SK-N-MC (cell line): Measurements from ENCODE around the gene FHAD1.

ENCODE experiments used
- DNase-seq: peaks from one replicate; pipeline ENCODE4 v3.0.0-alpha.2; 2011; ENCODE audit warnings: low read depth, low spot score
- H3K27ac ChIP-seq: fragments of 200-600 bp; sonication (generic); 2 replicates; pipeline ENCODE4 v1.5.1; 2016; ENCODE audit warnings: mixed run types
- H3K36me3 ChIP-seq: fragments of 200-600 bp; sonication (generic); 2 replicates; pipeline ENCODE4 v1.6.1; 2017; ENCODE audit warnings: antibody characterized with exemption, low read length, mixed read lengths; ENCODE audit not compliant: insufficient read depth
- H3K4me3 ChIP-seq: fragments of 200-600 bp; sonication (generic); 2 replicates; pipeline ENCODE4 v1.5.1; 2016
- H3K9ac ChIP-seq: fragments of 200-600 bp; sonication (generic); 2 replicates; pipeline ENCODE4 v1.8.0; 2017; ENCODE audit warnings: mixed run types, mixed read lengths; ENCODE audit not compliant: insufficient read length
- H3K9me3 ChIP-seq: fragments of 200-600 bp; sonication (generic); 2 replicates; pipeline ENCODE4 v1.6.1; 2017; ENCODE audit warnings: low read depth, mild to moderate bottlenecking, antibody characterized with exemption, low read length, moderate library complexity, mixed read lengths
- EZH2 ChIP-seq: fragments of 200-600 bp; sonication (generic); IDR thresholded peaks from one replicate; pipeline ENCODE4 v1.6.1; 2017; ENCODE audit warnings: antibody characterized with exemption
- FOXP2 ChIP-seq: optimal IDR thresholded peaks from 2 replicates; pipeline ENCODE3; 2011; ENCODE audit warnings: mild to moderate bottlenecking, moderate library complexity; ENCODE audit not compliant: insufficient read depth; ENCODE audit errors: extremely low read length, control extremely low read depth
- POLR2AphosphoS5 ChIP-seq: IDR thresholded peaks from 2 replicates; pipeline ENCODE4 v1.6.1; 2012; ENCODE audit warnings: mild to moderate bottlenecking, low read depth, low read length, borderline replicate concordance

The FHAD1 gene

GRCh38 chr1:15238789-15239188 is 8.2 kb upstream of the FHAD1 start:
- Histone ChIP-seq H3K9me3 (no peaks in the 10 kb centered on the region), H3K9ac (no peak overlapping the region), H3K27ac (no peak overlapping the region), H3K4me3 (no peak overlapping the region), H3K36me3 (no peaks in the 10 kb centered on the region)
- TF ChIP-seq EZH2 (no peak), FOXP2 (no peak), POLR2AphosphoS5 (no peak)
- no peak for DNase-seq

DNA sequence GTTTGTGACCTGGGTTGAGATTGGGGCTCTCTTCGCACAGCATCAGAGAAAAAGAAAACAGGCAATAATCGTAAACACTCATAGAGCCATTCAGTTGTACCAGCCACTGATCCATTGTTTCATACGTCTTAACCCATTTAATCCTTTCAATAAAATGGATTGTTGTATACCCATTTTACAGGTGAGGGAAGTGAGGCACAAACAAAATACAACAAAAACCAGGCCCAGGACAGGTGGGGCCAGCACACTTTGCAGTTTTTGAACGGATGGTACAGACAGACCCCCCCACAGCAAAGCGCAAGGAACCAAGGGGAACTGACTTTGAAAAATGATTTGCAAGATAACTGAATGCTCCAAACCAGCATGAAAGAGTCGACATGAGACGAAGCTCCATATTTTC is 4.3 kb upstream of the FHAD1 start:
- no peaks in the 10 kb centered on the region for H3K9me3 ChIP-seq
- no peak overlapping the region for H3K4me3 ChIP-seq
- H3K36me3 ChIP-seq = no peaks in the 10 kb centered on the region
- no peak for DNase-seq
- no peak overlapping the region for H3K27ac ChIP-seq
- TF ChIP-seq FOXP2 = no peak
- no peak for TF ChIP-seq POLR2AphosphoS5
- no peak for TF ChIP-seq EZH2
- H3K9ac ChIP-seq = no peak overlapping the region

- no peak overlapping the region for H3K4me3 ChIP-seq
- no peak overlapping the region for H3K27ac ChIP-seq
- no peaks in the 10 kb centered on the region for H3K9me3 ChIP-seq
- no peak overlapping the region for H3K9ac ChIP-seq
- no peak for DNase-seq
- H3K36me3 ChIP-seq = no peaks in the 10 kb centered on the region
- TF ChIP-seq FOXP2 (no peak), EZH2 (no peak), POLR2AphosphoS5 (no peak)
Measured at GRCh38 chr1:15243275-15244043, 3.6 kb upstream of the FHAD1 start.

DNA sequence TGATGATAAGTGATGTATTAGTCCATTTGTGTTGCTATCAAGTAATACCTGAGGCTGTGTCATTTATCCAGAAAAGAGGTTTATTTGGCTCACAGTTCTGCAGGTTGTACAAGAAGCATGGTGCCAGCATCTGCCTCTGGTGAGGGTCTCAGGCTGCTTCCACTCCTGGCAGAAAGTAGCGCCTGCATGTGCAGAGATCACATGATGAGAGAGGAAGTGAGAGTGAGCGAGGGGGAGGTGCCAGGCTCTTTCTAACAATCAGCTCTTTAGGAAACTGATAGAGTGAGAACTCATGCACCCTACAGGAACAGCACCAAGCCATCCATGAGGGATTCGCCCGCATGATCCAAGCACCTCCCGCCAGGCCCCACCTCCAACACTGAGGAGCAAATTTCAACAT is 2.2 kb upstream of the FHAD1 start:
- TF ChIP-seq FOXP2 (no peak), POLR2AphosphoS5 (no peak), EZH2 (no peak)
- H3K36me3 ChIP-seq = no peaks in the 10 kb centered on the region
- no peaks in the 10 kb centered on the region for H3K9me3 ChIP-seq
- DNase-seq = no peak
- H3K4me3 ChIP-seq = no peak overlapping the region
- H3K27ac ChIP-seq = no peak overlapping the region
- H3K9ac ChIP-seq = no peak overlapping the region

GRCh38 chr1:15245593-15246360 is 1.2 kb upstream of the FHAD1 start:
- Histone ChIP-seq H3K9me3 (no peaks in the 10 kb centered on the region), H3K4me3 (no peak overlapping the region), H3K36me3 (no peaks in the 10 kb centered on the region), H3K27ac (no peak overlapping the region), H3K9ac (no peak overlapping the region)
- no peak for TF ChIP-seq EZH2
- TF ChIP-seq FOXP2 = no peak
- no peak for TF ChIP-seq POLR2AphosphoS5
- DNase-seq = no peak

DNA sequence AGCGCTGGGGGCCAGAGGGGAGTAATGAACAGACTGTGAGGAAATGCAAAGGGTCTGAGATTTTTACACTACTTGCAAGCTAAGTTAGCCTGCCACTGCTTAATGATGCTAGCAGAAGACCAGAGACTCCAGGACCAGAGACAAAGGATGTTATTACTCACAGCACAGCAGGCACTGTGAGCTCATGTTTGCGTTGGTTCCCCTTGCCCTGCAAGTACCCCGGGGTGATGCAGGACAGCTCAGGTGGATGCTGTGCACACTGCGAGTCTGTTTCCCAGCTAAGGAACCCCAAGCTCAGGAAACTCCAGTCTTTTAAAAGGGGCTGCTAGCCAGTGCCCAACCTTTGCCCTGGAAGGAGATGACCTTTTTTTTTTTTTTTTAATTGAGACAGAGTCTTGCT is 1.2 kb downstream of the FHAD1 start:
- TF ChIP-seq FOXP2 = no peak
- no peak for TF ChIP-seq POLR2AphosphoS5
- no peak for TF ChIP-seq EZH2
- no peak overlapping the region for H3K27ac ChIP-seq
- H3K9me3 ChIP-seq = no peaks in the 10 kb centered on the region
- no peak overlapping the region for H3K9ac ChIP-seq
- H3K36me3 ChIP-seq = no peaks in the 10 kb centered on the region
- no peak for DNase-seq
- H3K4me3 ChIP-seq = no peak overlapping the region

- H3K27ac ChIP-seq = no peak overlapping the region
- TF ChIP-seq POLR2AphosphoS5 (no peak), EZH2 (no peak), FOXP2 (no peak)
- DNase-seq = no peak
- H3K9ac ChIP-seq = no peak overlapping the region
- no peak overlapping the region for H3K4me3 ChIP-seq
- H3K36me3 ChIP-seq = no peaks in the 10 kb centered on the region
- no peaks in the 10 kb centered on the region for H3K9me3 ChIP-seq
Measured at GRCh38 chr1:15249081-15249480, 2.1 kb downstream of the FHAD1 start.

DNA sequence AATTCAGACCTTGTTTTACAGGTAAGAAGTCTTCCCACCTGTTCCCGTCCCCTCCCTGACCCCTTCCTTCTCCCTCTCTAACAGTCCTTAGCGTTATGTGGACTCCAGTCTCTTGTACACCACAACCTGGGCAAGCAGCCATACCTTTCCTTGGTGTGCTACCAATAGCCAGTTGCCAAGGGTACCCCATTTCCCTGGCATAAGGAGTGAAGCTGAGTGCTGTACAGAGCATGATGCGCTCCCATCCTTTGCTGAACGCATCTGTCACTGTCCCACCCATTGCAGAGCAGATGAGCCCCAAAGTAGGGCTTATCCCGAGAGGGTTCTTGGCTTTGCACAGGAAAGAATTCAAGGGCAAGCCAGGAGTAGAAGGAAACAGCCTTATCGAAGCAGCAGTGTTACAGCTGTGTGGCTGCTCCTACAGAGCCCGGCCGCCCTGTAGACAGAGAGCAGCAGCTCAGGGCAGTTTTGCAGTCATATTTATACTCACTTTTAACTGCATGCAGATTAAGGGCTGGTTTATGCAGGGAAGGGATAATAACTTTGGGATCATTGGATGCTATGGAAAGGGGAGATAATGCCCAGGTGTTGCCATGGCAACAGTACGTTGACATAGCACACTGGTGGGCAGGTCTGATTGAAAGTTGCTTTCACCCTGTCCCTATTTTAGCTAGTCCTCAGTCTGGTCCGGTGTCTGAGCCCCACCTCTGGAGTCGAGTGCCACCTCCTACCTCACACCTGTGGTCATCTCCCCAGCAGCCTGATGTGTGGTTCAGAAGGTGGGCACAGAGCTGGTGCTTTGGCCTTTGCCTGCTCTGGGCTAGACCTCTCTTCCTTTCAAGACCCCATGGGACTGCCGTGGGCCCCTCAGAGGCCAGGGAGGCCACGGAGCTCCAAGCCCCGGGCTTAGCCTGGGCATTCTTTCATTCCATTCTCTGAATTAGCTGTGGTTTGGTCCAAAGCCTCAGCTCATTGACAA is 5.1 kb downstream of the FHAD1 start:
- Histone ChIP-seq H3K9ac (no peak overlapping the region), H3K27ac (no peak overlapping the region), H3K36me3 (no peaks in the 10 kb centered on the region), H3K4me3 (no peak overlapping the region), H3K9me3 (no peaks in the 10 kb centered on the region)
- no peak for TF ChIP-seq FOXP2
- TF ChIP-seq POLR2AphosphoS5 = no peak
- TF ChIP-seq EZH2 = no peak
- DNase-seq = no peak
